HCT116 (cell line): ENCODE measurements around the gene BAHD1. TPM values are rescaled to one million over a fixed set of nuclear protein-coding genes. Genes with fewer than 3 reads are reported as not detected.

ENCODE experiments used
- ATAC-seq: fragments of 200-7000 bp; cut with Tn5 transposase; 2 replicates; pipeline ENCODE4 v1.9.1; 2020; ENCODE audit warnings: mild to moderate bottlenecking, moderate library complexity
- BruUV-seq: library from RNA; stranded (reverse); fragments of 400-500 nt; replicated peaks from 2 replicates; lab custom pipeline; 2021; lab: Mats Ljungman, UMichigan
- CTCF ChIA-PET: fragments of 300-600 bp; sonication (Branson Sonifier 250); formaldehyde crosslinking; loops from one replicate; lab custom pipeline; 2021; ENCODE audit warnings: antibody characterized with exemption; lab: Charles Lee
- POLR2A ChIA-PET: fragments of 300-600, 350-600 bp; sonication (Branson Sonifier 250); formaldehyde crosslinking; loops from one replicate; lab custom pipeline; 2021; ENCODE audit warnings: antibody characterized with exemption; lab: Charles Lee
- RAD21 ChIA-PET, 2 experiments: fragments of 300-600 bp; sonication (Branson Sonifier 250); formaldehyde crosslinking; loops; one replicate each; lab custom pipeline; 2023; ENCODE audit warnings: low total read pairs in 2 of 2; ENCODE audit not compliant: uncharacterized antibody in 2 of 2, unreplicated experiment in 2 of 2, low non-redundant PET in 1 of 2; lab: Charles Lee
- DNase-seq: peaks from one replicate; pipeline ENCODE4 v3.0.0-alpha.2; 2010; ENCODE audit warnings: low read depth, low spot score
- H2AFZ ChIP-seq: fragments of 200-600 bp; shearing (Covaris generic), sonication (generic); 2 replicates; pipeline ENCODE4 v1.6.1; 2017; ENCODE audit warnings: low read depth, mixed run types, mixed read lengths, antibody characterized with exemption, low read length; ENCODE audit not compliant: poor library complexity, severe bottlenecking
- H3K27ac ChIP-seq: 2 replicates; pipeline ENCODE4 v1.5.1; 2012; ENCODE audit warnings: low read depth, low read length
- H3K27me3 ChIP-seq: fragments of 200-600 bp; sonication (generic); 2 replicates; pipeline ENCODE4 v1.6.1; 2016; ENCODE audit warnings: mixed run types, low read length, mixed read lengths; ENCODE audit not compliant: insufficient read depth
- H3K36me3 ChIP-seq, 2 experiments: fragments of 200-500 bp in 1 of 2; fragments of 200-600 bp in 1 of 2; sonication (Bioruptor generic) in 1 of 2; sonication (generic) in 1 of 2; 2 replicates each; pipeline versions ENCODE4 v1.5.1 to v1.6.1; 2014 to 2016; ENCODE audit warnings: low read length in 2 of 2, inconsistent platforms in 1 of 2, mixed read lengths in 1 of 2, mixed run types in 1 of 2; ENCODE audit not compliant: insufficient read depth in 2 of 2, control insufficient read depth in 1 of 2
- H3K4me1 ChIP-seq, 2 experiments: fragments of 200-600 bp in 1 of 2; sonication (generic) in 1 of 2; 2 replicates each; pipeline versions ENCODE4 v1.5.1 to v1.6.1; 2012 to 2017; ENCODE audit warnings: low read length in 2 of 2, inconsistent platforms in 1 of 2, mild to moderate bottlenecking in 1 of 2, mixed read lengths in 1 of 2, mixed run types in 1 of 2, moderate library complexity in 1 of 2; ENCODE audit not compliant: insufficient read depth in 2 of 2, control insufficient read depth in 1 of 2
- H3K4me2 ChIP-seq: fragments of 200-600 bp; sonication (generic); 2 replicates; pipeline ENCODE4 v1.6.1; 2017; ENCODE audit warnings: mixed run types, low read length, mixed read lengths
- H3K4me3 ChIP-seq, 2 experiments: fragments of 200-600 bp in 1 of 2; sonication (generic) in 1 of 2; replicated peaks in 1 of 2; 2 replicates each; pipeline ENCODE4 v1.5.1; 2011 to 2016; ENCODE audit warnings: low read length in 2 of 2, control low read depth in 1 of 2, low read depth in 1 of 2, mild to moderate bottlenecking in 1 of 2, mixed read lengths in 1 of 2, mixed run types in 1 of 2
- H3K79me2 ChIP-seq: fragments of 200-600 bp; sonication (generic); 2 replicates; pipeline ENCODE4 v1.6.1; 2017; ENCODE audit warnings: mild to moderate bottlenecking, mixed run types, low read length, moderate library complexity, mixed read lengths; ENCODE audit not compliant: insufficient read depth
- H3K9ac ChIP-seq: fragments of 200-600 bp; sonication (generic); 2 replicates; pipeline ENCODE4 v1.6.1; 2016; ENCODE audit warnings: low read length, mixed read lengths
- H3K9me2 ChIP-seq: fragments of 200-600 bp; sonication (generic), shearing (Covaris generic); 2 replicates; pipeline ENCODE4 v1.6.1; 2017; ENCODE audit warnings: mixed run types, mild to moderate bottlenecking, moderate library complexity; ENCODE audit not compliant: insufficient read depth
- H3K9me3 ChIP-seq, 2 experiments: fragments of 200-500 bp in 1 of 2; fragments of 200-600 bp in 1 of 2; sonication (Bioruptor generic) in 1 of 2; sonication (generic) in 1 of 2; 2 replicates each; pipeline ENCODE4 v1.6.1; 2014 to 2017; ENCODE audit warnings: low read length in 2 of 2, mixed read lengths in 2 of 2, inconsistent platforms in 1 of 2, low read depth in 1 of 2, mild to moderate bottlenecking in 1 of 2, mixed run types in 1 of 2, moderate library complexity in 1 of 2; ENCODE audit not compliant: control insufficient read depth in 1 of 2, insufficient read depth in 1 of 2
- H4K20me1 ChIP-seq: fragments of 200-600 bp; sonication (generic), shearing (Covaris generic); 2 replicates; pipeline ENCODE4 v1.6.1; 2017; ENCODE audit warnings: mixed run types, mild to moderate bottlenecking, moderate library complexity; ENCODE audit not compliant: insufficient read depth
- CEBPB ChIP-seq: IDR thresholded peaks from 2 replicates; pipeline ENCODE4 v1.6.1; 2012; ENCODE audit warnings: low read depth
- EGR1 ChIP-seq: IDR thresholded peaks from 2 replicates; pipeline ENCODE4 v1.6.1; 2012; ENCODE audit warnings: low read depth
- ELF1 ChIP-seq: IDR thresholded peaks from 2 replicates; pipeline ENCODE4 v1.6.1; 2012; ENCODE audit warnings: low read depth, borderline replicate concordance
- EZH2 ChIP-seq: fragments of 200-600 bp; sonication (generic); IDR thresholded peaks from 2 replicates; pipeline ENCODE4 v1.6.1; 2017; ENCODE audit warnings: antibody characterized with exemption, mixed run types
- EZH2phosphoT487 ChIP-seq: fragments of 200-600 bp; IDR thresholded peaks from 2 replicates; pipeline ENCODE4 v1.6.1; 2018; ENCODE audit warnings: antibody characterized with exemption, borderline replicate concordance
- JUND ChIP-seq: IDR thresholded peaks from 2 replicates; pipeline ENCODE4 v1.6.1; 2012
- POLR2AphosphoS5 ChIP-seq: IDR thresholded peaks from 2 replicates; pipeline ENCODE4 v1.6.1; 2011; ENCODE audit warnings: mild to moderate bottlenecking, low read depth, low read length, moderate library complexity
- SIN3A ChIP-seq: IDR thresholded peaks from 2 replicates; pipeline ENCODE4 v1.6.1; 2012; ENCODE audit warnings: low read depth
- SRF ChIP-seq: IDR thresholded peaks from 2 replicates; pipeline ENCODE4 v1.6.1; 2012; ENCODE audit warnings: low read depth
- YY1 ChIP-seq: IDR thresholded peaks from 2 replicates; pipeline ENCODE4 v1.6.1; 2011; ENCODE audit warnings: low read length, low read depth, moderate library complexity, mild to moderate bottlenecking; ENCODE audit not compliant: insufficient replicate concordance; ENCODE audit errors: extremely low read depth
- ZFX ChIP-seq: fragments of 450-650 bp; IDR thresholded peaks from 2 replicates; pipeline ENCODE4 v1.6.1; 2017
- ZNF274 ChIP-seq: fragments of 200-500 bp; sonication (Bioruptor generic); IDR thresholded peaks from 2 replicates; pipeline ENCODE4 v1.6.1; 2014; ENCODE audit warnings: mild to moderate bottlenecking, low read depth, low read length, inconsistent platforms
- intact Hi-C: fragments of 100-400 bp; cut with micrococcal nuclease; formaldehyde crosslinking; loops from 2 replicates; pipeline ENCODE4 v1.10.0; 2022
- total RNA-seq: library from RNA; stranded (reverse); gene quantifications from one replicate; pipeline ENCODE4 v1.2.1, GENCODE V29; 2021; ENCODE audit not compliant: unreplicated experiment
- TF ChIP-seq, protein P1 (sequence below): IDR thresholded peaks from 2 replicates; pipeline ENCODE4 v1.6.1; 2012
- TF ChIP-seq, protein P2 (sequence below): IDR thresholded peaks from 2 replicates; pipeline ENCODE4 v1.6.1; 2011; ENCODE audit warnings: mild to moderate bottlenecking, low read length, moderate library complexity; ENCODE audit not compliant: insufficient replicate concordance; ENCODE audit errors: extremely low read depth
- TF ChIP-seq, protein P3 (sequence below): IDR thresholded peaks from 2 replicates; pipeline ENCODE4 v1.6.1; 2012; ENCODE audit warnings: low read depth

BAHD1 gene
- total RNA-seq, 1 experiment from 2014 or later: 25.0 TPM

DNA sequence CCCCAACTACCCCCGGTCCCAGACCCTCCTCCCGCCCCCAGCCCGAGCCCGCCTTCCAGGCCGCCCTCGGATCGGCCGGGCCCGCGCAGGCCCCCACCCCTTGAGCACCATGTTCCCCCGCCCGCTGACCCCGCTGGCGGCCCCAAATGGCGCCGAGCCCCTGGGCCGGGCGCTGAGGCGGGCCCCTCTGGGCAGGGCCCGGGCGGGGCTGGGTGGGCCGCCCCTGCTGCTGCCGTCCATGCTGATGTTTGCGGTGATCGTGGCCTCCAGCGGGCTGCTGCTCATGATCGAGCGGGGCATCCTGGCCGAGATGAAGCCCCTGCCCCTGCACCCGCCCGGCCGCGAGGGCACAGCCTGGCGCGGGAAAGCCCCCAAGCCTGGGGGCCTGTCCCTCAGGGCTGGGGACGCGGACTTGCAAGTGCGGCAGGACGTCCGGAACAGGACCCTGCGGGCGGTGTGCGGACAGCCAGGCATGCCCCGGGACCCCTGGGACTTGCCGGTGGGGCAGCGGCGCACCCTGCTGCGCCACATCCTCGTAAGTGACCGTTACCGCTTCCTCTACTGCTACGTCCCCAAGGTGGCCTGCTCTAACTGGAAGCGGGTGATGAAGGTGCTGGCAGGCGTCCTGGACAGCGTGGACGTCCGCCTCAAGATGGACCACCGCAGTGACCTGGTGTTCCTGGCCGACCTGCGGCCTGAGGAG, 30.5 kb downstream of the BAHD1 start:
- ChIA-PET POLR2A (no interaction called here), CTCF (no interaction called here)
- H3K79me2 ChIP-seq: peaks cover 3% of the 10 kb centered on the region; the same call in 1 of the 2 replicates

GRCh38 chr15:40471808-40472150, 31.0 kb downstream of the BAHD1 start:
- no peaks in the 10 kb centered on the region for H3K27me3 ChIP-seq
- H3K9ac ChIP-seq: peak overlapping the region; percentile 80
- H4K20me1 ChIP-seq: no peaks in the 10 kb centered on the region
- 0 out of 4 replicates have a peak, but pooled peaks cover 0 to under 1% of the 10 kb centered on the region in 2 experiments for H3K36me3 ChIP-seq
- H3K4me3 ChIP-seq: peak overlapping the region; percentile 77 to 86
- RAD21 ChIA-PET: no interaction called here
- TF ChIP-seq, protein P1, sequence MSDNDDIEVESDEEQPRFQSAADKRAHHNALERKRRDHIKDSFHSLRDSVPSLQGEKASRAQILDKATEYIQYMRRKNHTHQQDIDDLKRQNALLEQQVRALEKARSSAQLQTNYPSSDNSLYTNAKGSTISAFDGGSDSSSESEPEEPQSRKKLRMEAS: no peak
- TF ChIP-seq ELF1: no peak
- TF ChIP-seq, protein P2, sequence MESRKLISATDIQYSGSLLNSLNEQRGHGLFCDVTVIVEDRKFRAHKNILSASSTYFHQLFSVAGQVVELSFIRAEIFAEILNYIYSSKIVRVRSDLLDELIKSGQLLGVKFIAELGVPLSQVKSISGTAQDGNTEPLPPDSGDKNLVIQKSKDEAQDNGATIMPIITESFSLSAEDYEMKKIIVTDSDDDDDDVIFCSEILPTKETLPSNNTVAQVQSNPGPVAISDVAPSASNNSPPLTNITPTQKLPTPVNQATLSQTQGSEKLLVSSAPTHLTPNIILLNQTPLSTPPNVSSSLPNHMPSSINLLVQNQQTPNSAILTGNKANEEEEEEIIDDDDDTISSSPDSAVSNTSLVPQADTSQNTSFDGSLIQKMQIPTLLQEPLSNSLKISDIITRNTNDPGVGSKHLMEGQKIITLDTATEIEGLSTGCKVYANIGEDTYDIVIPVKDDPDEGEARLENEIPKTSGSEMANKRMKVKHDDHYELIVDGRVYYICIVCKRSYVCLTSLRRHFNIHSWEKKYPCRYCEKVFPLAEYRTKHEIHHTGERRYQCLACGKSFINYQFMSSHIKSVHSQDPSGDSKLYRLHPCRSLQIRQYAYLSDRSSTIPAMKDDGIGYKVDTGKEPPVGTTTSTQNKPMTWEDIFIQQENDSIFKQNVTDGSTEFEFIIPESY: no peak
- no peak for TF ChIP-seq SRF
- TF ChIP-seq SIN3A: no peak
- no peak for TF ChIP-seq ZFX
- TF ChIP-seq POLR2AphosphoS5: no peak
- TF ChIP-seq, protein P3, sequence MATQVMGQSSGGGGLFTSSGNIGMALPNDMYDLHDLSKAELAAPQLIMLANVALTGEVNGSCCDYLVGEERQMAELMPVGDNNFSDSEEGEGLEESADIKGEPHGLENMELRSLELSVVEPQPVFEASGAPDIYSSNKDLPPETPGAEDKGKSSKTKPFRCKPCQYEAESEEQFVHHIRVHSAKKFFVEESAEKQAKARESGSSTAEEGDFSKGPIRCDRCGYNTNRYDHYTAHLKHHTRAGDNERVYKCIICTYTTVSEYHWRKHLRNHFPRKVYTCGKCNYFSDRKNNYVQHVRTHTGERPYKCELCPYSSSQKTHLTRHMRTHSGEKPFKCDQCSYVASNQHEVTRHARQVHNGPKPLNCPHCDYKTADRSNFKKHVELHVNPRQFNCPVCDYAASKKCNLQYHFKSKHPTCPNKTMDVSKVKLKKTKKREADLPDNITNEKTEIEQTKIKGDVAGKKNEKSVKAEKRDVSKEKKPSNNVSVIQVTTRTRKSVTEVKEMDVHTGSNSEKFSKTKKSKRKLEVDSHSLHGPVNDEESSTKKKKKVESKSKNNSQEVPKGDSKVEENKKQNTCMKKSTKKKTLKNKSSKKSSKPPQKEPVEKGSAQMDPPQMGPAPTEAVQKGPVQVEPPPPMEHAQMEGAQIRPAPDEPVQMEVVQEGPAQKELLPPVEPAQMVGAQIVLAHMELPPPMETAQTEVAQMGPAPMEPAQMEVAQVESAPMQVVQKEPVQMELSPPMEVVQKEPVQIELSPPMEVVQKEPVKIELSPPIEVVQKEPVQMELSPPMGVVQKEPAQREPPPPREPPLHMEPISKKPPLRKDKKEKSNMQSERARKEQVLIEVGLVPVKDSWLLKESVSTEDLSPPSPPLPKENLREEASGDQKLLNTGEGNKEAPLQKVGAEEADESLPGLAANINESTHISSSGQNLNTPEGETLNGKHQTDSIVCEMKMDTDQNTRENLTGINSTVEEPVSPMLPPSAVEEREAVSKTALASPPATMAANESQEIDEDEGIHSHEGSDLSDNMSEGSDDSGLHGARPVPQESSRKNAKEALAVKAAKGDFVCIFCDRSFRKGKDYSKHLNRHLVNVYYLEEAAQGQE: no peak
- TF ChIP-seq EZH2phosphoT487: no peak
- no peak for TF ChIP-seq CEBPB
- TF ChIP-seq EGR1: no peak
- no peak for TF ChIP-seq ZNF274
- TF ChIP-seq YY1: no peak
- no peak for TF ChIP-seq EZH2
- TF ChIP-seq, all 23 proteins: peak for 0
- peak overlapping the region; percentile 100 for H3K4me2 ChIP-seq
- no peak for DNase-seq
- CTCF ChIA-PET: no interaction called here
- no peak overlapping the region for H2AFZ ChIP-seq
- peak; percentile 46 for ATAC-seq
- H3K9me2 ChIP-seq: no peaks in the 10 kb centered on the region
- intact Hi-C loops: no loop called here
- peak overlapping the region; percentile 79 for H3K27ac ChIP-seq
- no TSS peak for BruUV-seq
- POLR2A ChIA-PET: no interaction called here
- H3K9me3 ChIP-seq: no peaks in the 10 kb centered on the region
- peaks cover 3% of the 10 kb centered on the region; the same call in 1 of the 2 replicates for H3K79me2 ChIP-seq
- peaks cover 14 to 22% of the 10 kb centered on the region in 2 experiments for H3K4me1 ChIP-seq

More for the DNA sequence above, 30.5 kb downstream of the BAHD1 start:
- H3K9me3 ChIP-seq: no peaks in the 10 kb centered on the region
- no peak for DNase-seq
- peak overlapping the region; percentile 79 for H3K27ac ChIP-seq
- H2AFZ ChIP-seq: no peak overlapping the region
- H3K36me3 ChIP-seq: peaks cover 0 to 4% of the 10 kb centered on the region in 2 experiments; a peak in 1 of 4 replicates
- H4K20me1 ChIP-seq: no peaks in the 10 kb centered on the region
- H3K9ac ChIP-seq: peak overlapping the region; percentile 80
- peaks cover 14 to 22% of the 10 kb centered on the region in 2 experiments for H3K4me1 ChIP-seq
- ATAC-seq: peak; percentile 60
- no peaks in the 10 kb centered on the region for H3K27me3 ChIP-seq
- no peaks in the 10 kb centered on the region for H3K9me2 ChIP-seq
- no TSS peak for BruUV-seq
- intact Hi-C loops: no loop called here
- TF ChIP-seq JUND (no peak), ZFX (peak; percentile 65; the same call in 1 of the 2 replicates)
- peak overlapping the region; percentile 100 for H3K4me2 ChIP-seq
- RAD21 ChIA-PET: no interaction called here
- H3K4me3 ChIP-seq: peak overlapping the region; percentile 77 to 86
